Right lung (tissue), 5 donors: ENCODE data around the gene ZBTB1. TPM values are rescaled to one million over a fixed set of nuclear protein-coding genes. Genes with fewer than 3 reads are reported as not detected.
"Not testable (repeated sequence)": the region's sequence is repeated elsewhere in the genome, so short reads cannot be mapped to it uniquely, and the experiment has no call there.

Experiments
- DNase-seq, 2 donors: peaks; one replicate each; pipeline ENCODE4 v3.0.0-alpha.2; 2013
- polyA plus RNA-seq, 5 donors: library from polyadenylated mRNA; unstranded; fragments of 120-200 nt; gene quantifications; one replicate each; pipeline versions ENCODE4 v1.2.1 to v1.2.3, GENCODE V29; 2013; ENCODE audit warnings: inconsistent platforms in 1 of 5, low replicate concordance in 1 of 5; ENCODE audit not compliant: insufficient read length in 5 of 5, insufficient read depth in 1 of 5

The ZBTB1 gene
- polyA plus RNA-seq, 5 donors: 52.1 to 84.0 (median 69.6) TPM

DNA sequence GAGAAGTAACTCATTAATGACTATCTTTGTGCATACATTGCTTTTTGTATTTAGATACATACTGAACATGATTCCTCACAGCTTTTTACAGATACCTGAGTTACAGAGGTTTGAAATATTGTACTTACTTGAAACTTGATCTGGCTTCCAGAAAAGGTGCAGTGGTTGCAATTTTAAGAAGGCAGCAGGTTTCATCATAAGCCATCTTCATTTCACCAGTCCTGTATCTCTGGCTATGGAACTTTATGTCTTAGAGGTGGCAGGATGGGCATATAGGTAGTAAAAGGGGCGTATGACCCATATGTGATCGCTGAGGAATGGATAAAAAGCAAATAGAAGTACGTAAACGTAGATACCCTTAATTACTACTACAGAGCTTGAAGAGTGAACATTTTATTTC is 13.7 kb downstream of the ZBTB1 start:
- no peak for DNase-seq

DNA sequence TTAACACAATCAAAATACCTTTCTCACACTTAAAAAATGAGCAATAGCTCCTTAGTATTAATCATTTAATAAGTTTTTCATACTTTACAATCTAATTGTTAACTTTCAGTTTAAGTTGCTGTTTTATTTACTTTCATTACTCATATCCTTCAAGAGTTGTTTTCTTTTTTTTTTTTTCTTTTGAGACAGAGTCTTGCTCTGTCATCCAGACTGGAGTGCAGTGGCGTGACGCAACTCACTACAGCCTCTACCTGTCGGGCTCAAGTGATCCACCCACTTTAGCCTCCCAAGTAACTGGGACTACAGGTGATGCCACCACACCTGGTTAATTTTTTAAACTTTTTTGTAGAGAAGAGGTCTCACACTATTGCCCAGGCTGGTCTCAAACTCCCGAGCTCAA is 16.1 kb downstream of the ZBTB1 start:
- no peak for DNase-seq

DNA sequence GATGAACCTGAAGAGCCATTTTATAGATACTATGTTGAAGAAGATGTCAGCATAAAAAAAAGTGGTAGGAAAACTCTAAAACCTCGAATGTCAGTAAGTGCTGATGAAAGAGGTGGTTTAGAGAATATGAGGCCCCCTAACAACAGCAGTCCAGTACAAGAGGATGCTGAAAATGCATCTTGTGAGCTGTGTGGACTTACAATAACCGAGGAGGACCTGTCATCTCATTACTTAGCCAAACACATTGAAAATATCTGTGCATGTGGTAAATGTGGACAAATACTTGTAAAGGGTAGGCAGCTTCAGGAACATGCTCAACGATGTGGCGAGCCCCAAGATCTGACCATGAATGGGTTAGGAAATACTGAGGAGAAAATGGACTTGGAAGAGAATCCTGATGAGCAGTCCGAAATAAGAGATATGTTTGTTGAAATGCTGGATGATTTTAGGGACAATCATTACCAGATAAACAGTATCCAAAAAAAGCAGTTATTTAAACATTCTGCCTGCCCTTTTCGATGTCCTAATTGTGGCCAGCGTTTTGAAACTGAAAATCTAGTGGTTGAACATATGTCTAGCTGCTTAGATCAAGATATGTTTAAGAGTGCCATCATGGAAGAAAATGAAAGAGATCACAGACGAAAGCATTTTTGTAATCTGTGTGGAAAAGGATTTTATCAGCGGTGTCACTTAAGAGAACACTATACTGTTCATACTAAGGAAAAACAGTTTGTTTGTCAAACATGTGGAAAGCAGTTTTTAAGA is 18.2 kb downstream of the ZBTB1 start:
- DNase-seq: no peak

DNA sequence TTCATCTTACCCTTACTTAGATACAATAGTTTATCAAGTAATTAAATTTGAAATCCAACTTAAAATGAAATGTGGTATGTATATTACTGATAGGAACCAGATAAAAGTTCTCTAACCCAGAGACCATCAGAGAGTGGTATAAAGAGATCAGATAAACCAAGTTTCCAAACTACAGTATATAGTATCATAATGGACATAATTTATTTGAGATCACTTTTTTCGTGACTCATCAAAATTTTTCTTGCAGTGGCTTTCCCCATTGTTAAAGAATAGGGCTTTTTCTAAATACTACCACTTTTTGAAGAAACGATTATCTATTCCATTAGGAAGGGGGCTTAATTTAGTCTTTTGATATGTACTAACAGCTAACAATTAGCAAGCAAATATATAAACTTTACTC is 20.8 kb downstream of the ZBTB1 start:
- no peak for DNase-seq

DNA sequence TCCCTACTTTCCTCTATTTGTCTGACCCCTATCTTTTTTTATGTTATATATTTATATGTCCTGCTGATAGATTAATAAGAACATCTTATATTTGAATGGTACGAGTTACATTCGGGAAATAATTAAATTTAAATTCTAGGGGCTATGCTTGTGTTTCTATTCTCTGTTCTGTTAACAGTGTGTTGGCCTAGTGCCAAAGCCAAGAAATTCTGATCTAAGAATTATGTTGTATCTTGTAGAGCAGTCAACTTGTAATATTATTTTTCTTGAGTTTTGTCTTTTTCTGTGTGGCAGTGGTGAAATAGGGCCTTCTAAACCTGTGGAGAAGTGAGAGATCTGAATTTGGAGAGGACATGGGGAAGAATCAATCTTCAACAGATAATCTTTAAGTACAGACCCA is 27.0 kb downstream of the ZBTB1 start:
- DNase-seq: no peak

DNA sequence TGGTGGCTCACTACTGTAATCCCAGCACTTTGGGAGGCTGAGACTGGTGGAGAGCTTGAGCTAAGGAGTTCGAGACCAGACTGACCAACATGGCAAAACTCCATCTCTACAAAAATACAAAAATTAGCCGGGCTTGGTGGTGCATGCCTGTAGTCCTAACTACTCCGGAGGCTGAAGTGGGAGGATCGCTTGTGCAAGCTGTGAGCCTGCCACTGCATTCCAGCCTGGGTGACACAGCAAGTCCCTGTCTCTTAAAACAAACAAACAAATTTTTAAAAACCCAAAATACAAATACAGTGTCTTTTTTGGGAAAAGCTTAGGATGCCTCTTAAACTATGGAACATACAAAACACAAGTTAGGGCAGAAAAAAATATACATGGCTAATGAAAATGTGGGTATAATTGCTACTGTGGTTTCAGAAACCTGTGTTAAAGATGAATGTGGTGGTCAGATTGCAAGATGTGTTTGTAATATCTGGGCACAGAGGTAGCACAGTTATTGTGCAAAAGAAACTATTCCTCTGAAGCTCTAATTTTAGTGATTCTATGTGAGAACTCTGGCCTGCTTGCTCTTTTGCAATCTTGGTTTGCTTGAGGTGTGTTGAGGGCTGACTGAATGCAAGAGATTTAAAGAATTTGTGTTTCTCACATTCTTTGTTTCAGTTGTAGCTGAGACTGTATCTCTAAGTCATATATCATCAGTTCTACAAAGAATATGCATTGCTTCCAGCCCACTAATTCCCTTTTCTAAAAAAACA is 32.1 kb downstream of the ZBTB1 start:
- DNase-seq: no peak

DNA sequence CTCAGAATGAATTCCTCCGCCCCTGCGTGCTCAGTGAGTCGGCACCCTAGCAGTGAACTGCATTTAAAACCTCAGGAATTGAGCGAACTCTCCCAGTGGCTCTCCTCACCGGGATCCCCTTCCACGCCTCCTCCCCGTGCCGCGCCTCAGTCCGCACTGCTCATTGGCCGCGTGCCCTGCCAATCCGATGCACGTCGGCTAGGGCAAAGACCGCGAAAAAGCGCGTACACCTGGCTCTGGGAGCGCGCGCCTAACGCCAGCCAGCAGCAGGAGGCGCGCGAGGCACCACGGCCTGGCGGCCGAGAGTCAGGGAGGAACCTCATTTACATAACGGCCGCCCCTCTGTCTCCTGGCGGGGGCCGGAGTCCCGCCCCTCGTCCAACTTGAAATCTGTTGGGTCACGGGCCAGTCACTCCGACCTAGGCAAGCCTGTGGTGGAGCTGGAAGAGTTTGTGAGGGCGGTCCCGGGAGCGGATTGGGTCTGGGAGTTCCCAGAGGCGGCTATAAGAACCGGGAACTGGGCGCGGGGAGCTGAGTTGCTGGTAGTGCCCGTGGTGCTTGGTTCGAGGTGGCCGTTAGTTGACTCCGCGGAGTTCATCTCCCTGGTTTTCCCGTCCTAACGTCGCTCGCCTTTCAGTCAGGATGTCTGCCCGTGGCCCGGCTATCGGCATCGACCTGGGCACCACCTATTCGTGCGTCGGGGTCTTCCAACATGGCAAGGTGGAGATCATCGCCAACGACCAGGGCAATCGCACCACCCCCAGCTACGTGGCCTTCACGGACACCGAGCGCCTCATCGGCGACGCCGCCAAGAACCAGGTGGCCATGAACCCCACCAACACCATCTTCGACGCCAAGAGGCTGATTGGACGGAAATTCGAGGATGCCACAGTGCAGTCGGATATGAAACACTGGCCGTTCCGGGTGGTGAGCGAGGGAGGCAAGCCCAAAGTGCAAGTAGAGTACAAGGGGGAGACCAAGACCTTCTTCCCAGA is 35.9 kb downstream of the ZBTB1 start, which contains the start of gene HSPA2:
Gene HSPA2, plus strand, starts transcription at position 534 of the 995 bp plus-strand sequence. Its CDS starts 109 bp downstream, at position 643.
- peak; percentile 99 for DNase-seq

DNA sequence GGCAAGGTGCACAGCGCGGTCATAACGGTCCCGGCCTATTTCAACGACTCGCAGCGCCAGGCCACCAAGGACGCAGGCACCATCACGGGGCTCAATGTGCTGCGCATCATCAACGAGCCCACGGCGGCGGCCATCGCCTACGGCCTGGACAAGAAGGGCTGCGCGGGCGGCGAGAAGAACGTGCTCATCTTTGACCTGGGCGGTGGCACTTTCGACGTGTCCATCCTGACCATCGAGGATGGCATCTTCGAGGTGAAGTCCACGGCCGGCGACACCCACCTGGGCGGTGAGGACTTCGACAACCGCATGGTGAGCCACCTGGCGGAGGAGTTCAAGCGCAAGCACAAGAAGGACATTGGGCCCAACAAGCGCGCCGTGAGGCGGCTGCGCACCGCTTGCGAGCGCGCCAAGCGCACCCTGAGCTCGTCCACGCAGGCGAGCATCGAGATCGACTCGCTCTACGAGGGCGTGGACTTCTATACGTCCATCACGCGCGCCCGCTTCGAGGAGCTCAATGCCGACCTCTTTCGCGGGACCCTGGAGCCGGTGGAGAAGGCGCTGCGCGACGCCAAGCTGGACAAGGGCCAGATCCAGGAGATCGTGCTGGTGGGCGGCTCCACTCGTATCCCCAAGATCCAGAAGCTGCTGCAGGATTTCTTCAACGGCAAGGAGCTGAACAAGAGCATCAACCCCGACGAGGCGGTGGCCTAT is 36.8 kb downstream of the ZBTB1 start:
- no peak for DNase-seq

DNA sequence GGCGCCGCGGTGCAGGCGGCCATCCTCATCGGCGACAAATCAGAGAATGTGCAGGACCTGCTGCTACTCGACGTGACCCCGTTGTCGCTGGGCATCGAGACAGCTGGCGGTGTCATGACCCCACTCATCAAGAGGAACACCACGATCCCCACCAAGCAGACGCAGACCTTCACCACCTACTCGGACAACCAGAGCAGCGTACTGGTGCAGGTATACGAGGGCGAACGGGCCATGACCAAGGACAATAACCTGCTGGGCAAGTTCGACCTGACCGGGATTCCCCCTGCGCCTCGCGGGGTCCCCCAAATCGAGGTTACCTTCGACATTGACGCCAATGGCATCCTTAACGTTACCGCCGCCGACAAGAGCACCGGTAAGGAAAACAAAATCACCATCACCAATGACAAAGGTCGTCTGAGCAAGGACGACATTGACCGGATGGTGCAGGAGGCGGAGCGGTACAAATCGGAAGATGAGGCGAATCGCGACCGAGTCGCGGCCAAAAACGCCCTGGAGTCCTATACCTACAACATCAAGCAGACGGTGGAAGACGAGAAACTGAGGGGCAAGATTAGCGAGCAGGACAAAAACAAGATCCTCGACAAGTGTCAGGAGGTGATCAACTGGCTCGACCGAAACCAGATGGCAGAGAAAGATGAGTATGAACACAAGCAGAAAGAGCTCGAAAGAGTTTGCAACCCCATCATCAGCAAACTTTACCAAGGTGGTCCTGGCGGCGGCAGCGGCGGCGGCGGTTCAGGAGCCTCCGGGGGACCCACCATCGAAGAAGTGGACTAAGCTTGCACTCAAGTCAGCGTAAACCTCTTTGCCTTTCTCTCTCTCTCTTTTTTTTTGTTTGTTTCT is 37.6 kb downstream of the ZBTB1 start:
- no peak for DNase-seq

DNA sequence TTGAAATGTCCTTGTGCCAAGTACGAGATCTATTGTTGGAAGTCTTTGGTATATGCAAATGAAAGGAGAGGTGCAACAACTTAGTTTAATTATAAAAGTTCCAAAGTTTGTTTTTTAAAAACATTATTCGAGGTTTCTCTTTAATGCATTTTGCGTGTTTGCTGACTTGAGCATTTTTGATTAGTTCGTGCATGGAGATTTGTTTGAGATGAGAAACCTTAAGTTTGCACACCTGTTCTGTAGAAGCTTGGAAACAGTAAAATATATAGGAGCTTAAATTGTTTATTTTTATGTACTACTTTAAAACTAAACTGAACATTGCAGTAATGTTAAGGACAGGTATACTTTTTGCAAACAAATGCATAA is 38.2 kb downstream of the ZBTB1 start:
- no peak for DNase-seq

DNA sequence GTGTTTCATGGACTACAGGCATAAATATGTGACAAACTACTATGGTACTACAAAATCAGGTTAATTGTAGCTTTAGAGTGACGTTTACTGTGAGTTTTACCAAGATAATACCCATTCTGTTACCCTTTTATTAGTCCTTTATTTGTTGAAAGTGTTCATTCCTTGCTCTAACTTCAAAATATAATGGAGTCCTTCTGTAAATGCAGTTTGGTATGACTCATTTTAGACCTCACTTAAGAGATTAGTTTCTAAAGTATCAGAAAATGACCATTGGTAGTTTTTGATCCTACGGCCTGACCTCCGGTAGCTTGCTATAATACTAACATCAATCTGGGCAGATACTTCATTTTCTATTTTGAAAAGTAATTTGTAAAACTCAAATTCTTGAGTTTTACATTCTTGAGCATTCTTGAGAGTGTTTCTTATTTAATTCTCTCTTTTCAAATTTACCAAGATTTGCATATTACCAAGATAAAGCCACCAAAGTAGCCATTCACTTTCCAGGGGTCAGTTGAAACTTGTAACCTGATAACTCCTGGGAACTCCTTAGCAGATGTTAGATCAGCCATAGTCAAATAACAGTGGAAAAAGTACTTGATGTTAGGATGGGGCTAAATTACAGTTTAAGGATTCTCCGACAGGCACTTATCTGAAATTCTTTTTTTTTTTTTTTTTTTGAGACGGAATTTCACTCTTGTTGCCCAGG is 40.2 kb downstream of the ZBTB1 start:
- DNase-seq: no peak

DNA sequence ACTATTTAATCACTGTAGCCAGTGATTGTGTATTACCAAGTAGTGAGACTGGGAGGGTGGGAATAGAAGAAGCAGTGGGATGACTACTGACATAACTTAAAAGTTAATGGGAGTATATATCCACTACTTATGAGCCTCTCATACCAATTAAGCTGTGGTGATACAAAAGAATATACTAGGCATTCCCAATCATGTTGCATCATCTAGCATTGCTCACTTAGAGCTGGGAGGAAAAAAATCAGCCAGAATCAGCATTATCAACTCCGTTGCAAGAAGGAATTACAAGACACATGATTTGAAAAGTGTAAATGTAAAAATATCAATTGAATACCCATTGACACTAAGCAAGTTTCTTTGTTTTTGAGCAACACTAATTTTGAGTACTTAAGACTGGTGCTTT is 44.4 kb downstream of the ZBTB1 start:
- no peak for DNase-seq

DNA sequence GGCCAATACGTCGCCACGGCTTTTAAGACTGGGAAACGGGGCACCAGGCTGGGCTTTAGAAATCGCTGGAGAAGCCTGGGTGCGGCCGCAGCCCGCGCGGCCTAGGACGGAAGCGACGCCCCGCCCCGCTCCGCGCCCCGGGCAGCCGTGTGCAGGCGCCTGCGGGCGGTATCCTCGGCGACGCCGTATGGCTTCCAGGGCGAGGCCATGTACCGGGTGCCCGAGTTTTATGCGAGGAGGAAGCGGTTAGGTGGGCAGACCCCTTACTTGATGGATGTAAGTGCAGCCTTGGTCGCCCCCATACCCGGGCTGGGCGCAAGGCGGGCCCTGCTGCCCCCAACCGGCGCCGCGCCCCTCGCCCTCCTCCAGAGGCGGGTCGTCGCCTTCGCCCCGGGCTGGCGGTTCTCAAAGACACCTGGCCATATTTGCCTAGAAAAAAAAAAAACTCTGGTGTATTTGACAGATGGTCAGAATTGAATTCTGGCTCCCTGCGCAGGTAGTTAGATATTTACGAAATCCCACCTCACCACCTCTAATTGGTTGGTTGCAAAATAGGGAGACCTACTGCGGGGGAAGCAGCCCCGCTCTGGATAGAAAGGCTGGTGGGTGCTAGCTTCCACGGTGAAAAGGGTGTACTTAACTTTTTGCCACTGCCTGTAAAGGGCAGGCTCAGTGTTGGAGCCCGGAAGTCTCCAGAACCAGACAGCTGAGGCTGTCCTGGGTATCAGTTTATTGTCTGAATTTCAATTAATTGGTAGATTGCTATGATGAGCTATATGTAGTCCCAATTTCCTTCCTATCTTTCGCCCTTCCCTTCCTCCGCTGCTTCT is 45.4 kb downstream of the ZBTB1 start, which contains the start of gene PPP1R36:
Gene PPP1R36, plus strand, starts transcription at position 171 of the 830 bp plus-strand sequence. Its CDS starts 37 bp downstream, at position 208.
- no peak for DNase-seq

DNA sequence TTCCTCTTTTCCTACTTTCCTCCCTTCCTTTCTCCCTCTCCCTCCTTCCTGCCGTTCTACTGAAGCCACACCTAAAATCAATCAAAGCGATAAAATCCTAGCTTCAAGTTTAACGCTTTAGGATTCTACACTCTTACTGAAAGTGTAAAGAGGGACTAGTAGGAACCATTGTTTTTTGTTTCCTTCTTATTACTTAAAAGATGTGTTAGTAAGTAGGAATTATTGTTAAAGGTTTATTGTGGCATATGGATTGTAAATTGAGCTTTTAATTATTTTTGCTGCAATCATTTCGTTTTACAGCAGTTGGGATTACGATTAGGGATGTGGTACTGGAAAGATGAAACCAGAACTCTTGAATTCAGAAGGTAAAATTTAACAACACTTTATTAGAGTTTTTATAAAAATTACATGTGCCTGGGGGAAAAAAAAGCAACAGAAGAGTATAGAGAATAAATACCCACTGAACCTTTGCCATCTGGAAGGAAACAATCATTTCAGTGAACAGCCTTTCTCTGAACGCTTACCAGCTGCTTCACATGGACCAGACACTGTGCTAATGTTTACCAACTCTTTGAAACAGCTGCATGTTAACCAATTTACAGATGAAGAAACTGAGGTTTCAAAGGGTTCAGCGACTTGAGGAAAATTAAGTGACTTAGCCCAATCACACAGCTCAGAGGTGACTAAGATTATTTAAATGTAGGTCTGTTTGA is 46.2 kb downstream of the ZBTB1 start:
- no peak for DNase-seq

DNA sequence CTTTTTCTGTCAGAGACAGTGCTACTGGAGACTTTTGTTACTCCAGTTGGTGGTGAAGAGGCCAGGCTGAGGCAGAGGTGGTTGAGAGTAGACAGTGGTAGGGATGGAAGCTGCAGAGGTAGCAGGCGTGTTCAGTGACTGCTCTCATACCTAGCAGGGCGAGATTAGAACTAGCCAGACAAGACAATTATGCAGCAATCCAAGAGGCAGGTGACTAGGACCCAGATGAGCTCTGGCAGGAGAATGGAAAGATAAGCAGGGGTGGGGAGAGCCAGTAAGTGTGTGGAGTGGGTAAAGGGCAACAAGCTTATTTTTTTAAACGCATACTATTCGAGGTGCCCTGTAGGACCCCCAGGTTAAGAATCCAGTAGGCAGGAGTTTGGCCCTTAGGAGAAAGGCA is 50.0 kb downstream of the ZBTB1 start:
- DNase-seq: no peak

DNA sequence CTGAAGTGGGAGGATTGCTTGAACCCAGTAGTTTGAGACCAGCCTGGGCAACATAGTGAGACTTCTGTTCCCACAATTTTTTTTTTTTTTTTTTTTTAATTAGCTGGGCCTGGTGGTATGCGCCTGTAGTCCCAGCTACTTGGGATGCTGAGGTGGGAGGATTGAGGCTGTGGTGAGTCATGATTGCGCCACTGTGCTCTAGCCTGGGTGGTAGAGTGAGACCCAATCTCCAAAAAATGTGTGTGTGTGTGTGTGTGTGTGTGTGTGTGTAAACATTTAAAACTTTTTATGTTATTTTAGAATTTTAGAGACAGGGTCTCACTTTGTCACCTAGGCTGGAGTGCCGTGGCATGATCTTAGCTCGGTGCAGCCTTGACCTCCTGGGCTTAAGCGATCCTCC is 52.0 kb downstream of the ZBTB1 start:
- no peak for DNase-seq

DNA sequence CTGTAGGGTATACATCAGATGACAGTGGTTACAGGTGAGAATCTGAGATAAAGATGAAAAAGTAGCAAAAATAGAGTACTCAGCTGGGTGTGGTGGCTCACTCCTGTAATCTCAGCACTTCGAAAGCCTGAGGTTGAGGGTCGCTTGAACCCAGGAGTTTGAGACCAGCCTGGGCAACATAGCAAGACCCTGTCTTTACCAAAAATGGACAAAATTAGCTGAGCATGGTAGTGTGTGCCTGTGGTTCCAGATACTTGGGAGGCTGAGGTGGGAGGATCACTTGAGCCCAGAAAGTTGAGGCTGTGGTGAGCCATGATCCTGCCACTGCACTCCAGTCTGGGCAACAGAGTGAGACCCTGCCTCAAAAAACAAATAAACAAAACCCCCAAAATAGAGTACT is 53.6 kb downstream of the ZBTB1 start:
- not testable (repeated sequence) for DNase-seq

DNA sequence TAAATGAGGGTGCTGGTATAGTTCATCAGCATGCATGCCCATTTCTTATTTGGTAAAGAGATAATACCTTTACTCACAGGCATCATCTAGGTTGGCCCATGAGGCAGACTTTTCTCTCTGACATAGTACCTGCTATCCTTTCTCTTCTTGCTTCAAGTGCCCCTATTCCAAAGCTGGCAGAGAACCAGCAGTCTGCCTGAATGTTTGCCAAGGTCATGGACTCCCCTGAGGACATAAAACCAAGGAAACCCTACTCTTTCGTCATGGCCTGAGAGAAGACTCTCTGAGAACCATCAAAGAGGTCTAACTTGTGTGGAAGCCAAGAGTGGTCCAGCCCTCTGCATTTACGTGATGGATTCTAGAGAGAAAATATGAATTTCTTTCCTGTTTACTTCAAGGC is 57.1 kb downstream of the ZBTB1 start:
- DNase-seq: no peak
